BLaER1 treated with 17β-estradiol and CSF1 and Interleukin-3, amounts not matched to agents 10 nM and 100 nM (cell line): ENCODE data around the gene KCNS1.
"Not testable (repeated sequence)": the region's sequence is repeated elsewhere in the genome, so short reads cannot be mapped to it uniquely, and the experiment has no call there.

Experiments used
- H3K27ac ChIP-seq, 11 experiments: shearing (Covaris generic); formaldehyde crosslinking; 2 replicates each; pipeline ENCODE4 v1.8.1; 2022
- H3K27me3 ChIP-seq, 11 experiments: shearing (Covaris generic); formaldehyde crosslinking; 2 replicates each; pipeline ENCODE4 v1.8.1; 2022
- H3K36me3 ChIP-seq, 11 experiments: shearing (Covaris generic); formaldehyde crosslinking; 2 replicates each; pipeline ENCODE4 v1.8.1; 2022
- H3K4me1 ChIP-seq, 10 experiments: shearing (Covaris generic); formaldehyde crosslinking; 2 replicates each; pipeline ENCODE4 v1.8.1; 2022
- H3K4me2 ChIP-seq, 11 experiments: shearing (Covaris generic); formaldehyde crosslinking; 2 replicates each; pipeline ENCODE4 v1.8.1; 2022
- H3K4me3 ChIP-seq, 10 experiments: shearing (Covaris generic); formaldehyde crosslinking; 2 replicates each; pipeline ENCODE4 v1.8.1; 2022
- H3K9ac ChIP-seq, 11 experiments: shearing (Covaris generic); formaldehyde crosslinking; 2 replicates each; pipeline ENCODE4 v1.8.1; 2022
- H3K9me3 ChIP-seq, 11 experiments: shearing (Covaris generic); formaldehyde crosslinking; replicated peaks in 1 of 11; 2 replicates each; pipeline ENCODE4 v1.8.1; 2022
- H4K20me1 ChIP-seq, 11 experiments: shearing (Covaris generic); formaldehyde crosslinking; 2 replicates each; pipeline ENCODE4 v1.8.1; 2022
- Cebpa-rat ChIP-seq, 11 experiments: shearing (Covaris generic); IDR thresholded peaks; 2 replicates each; pipeline ENCODE4 v1.8.1; 2022

The KCNS1 gene

DNA sequence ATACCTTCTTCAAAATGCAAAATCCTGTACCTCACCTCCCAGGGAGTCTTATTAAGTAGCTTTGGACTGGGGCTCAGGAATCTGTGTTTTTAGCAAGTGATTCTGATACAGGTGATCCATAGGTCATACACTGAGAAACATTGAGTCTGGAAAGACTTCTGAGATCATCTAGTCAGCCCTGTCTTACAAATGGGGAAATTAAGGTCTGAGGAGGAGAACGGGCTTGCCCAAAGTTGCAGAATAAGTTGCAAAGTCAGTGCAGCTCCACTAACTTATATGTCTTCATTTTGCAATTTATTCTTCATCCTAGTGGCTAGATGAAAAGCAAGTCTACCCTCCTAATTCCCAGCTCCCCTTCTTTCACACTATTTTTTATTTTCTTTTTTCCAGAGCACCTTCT lies 28.9 kb downstream of the KCNS1 start:
- Histone ChIP-seq H3K9me3 (no peaks in the 10 kb centered on the region), H3K27me3 (no peaks in the 10 kb centered on the region), H3K4me1 (no peaks in the 10 kb centered on the region), H3K27ac (no peak overlapping the region), H3K36me3 (peaks cover 68 to 100% (median 88%) of the 10 kb centered on the region in 11 experiments), H3K4me3 (no peak overlapping the region), H4K20me1 (peaks cover 0 to 73% (median 15%) of the 10 kb centered on the region in 11 experiments; a peak in 16 of 22 replicates), H3K4me2 (no peak overlapping the region), H3K9ac (no peak overlapping the region)
- TF ChIP-seq Cebpa-rat (IDR thresholded peaks at IDR 0.05): no peak

DNA sequence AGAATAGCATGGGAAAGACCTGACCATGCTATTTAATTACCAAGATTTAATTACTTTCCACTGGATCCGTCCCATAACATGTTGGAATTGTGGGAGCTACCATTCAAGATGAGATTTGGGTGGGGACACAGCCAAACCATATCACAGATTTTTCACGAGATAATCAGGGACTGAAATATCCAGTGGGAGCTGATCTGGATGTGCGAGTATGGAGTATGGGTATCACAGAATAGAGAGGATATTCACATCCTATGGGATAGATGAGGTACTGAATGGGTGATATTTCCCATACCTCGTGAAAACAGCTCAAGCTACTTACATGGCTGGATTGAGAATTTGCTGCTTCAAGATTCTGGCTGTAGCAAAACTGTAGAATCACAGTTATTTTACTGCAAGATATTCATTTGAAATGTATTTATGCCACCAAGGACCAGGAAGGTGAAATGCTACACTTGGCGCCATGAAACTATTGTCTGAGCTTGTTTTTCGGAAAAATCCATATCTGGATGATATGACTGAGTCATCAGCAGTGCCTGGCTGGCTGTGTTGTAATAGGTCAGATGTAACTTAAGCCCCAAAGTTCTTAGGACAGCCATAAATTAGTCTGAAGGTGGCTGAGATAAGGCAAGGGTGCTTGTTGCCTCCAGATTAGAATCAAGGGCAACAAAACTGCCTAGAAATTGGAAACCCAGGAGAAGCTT lies 29.8 kb downstream of the KCNS1 start:
- no peak for TF ChIP-seq Cebpa-rat (IDR thresholded peaks at IDR 0.05)
- Histone ChIP-seq H3K9me3 (no peaks in the 10 kb centered on the region), H3K36me3 (peaks cover 68 to 100% (median 88%) of the 10 kb centered on the region in 11 experiments), H3K9ac (no peak overlapping the region), H3K4me3 (no peak overlapping the region), H3K27me3 (no peaks in the 10 kb centered on the region), H4K20me1 (peaks cover 0 to 83% (median 15%) of the 10 kb centered on the region in 11 experiments; a peak in 16 of 22 replicates), H3K4me1 (no peaks in the 10 kb centered on the region), H3K4me2 (no peak overlapping the region), H3K27ac (no peak overlapping the region)

DNA sequence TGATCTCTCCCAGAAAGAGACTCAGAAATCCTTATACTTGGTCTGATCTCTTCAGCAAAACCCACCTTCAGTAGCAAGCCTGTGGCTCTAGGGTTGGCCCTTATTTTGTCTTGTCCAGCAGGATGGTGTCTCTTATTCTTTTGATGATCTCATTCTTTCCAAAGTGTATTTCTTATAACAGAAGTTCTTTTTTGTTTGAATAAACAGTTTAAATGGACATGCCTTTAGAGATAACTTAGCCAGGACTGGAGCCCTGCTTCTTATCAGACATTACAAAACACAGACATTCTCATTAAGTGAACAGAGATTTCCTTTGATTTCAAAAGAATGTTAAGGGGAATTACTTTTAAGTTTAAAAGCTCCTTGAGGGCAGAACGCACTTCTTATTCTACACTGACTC lies 31.7 kb downstream of the KCNS1 start:
- peaks cover 0 to 97% (median 25%) of the 10 kb centered on the region in 11 experiments; a peak in 18 of 22 replicates for H4K20me1 ChIP-seq
- no peaks in the 10 kb centered on the region for H3K9me3 ChIP-seq
- TF ChIP-seq Cebpa-rat (IDR thresholded peaks at IDR 0.05): no peak

DNA sequence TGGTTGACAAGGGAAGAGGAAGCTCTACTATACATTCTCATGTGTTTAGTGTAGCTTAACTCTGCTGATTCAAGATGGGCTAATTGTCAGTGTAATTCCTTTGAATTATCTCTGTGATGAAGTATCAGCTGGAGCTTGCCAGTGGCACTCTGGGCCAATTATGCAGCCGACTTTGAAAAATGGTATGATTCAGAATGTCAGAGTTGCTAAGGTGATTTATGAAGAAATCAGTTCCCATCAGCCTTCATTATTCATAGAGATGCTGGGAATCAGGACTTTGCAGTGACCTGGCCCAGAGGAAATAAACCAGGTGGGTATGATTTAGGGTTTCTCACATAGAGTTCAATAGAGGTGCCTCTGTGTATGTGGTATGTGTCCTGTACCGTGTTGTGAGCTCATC lies 33.4 kb downstream of the KCNS1 start:
- H3K4me2 ChIP-seq: no peak overlapping the region
- no peak for TF ChIP-seq Cebpa-rat (IDR thresholded peaks at IDR 0.05)

More for the DNA sequence above, 31.7 kb downstream of the KCNS1 start:
- H3K4me1 ChIP-seq: 0 out of 20 replicates have a peak, but pooled peaks cover 0 to 4% (median 0%) of the 10 kb centered on the region in 10 experiments
- no peak overlapping the region for H3K9ac ChIP-seq
- H3K27me3 ChIP-seq: no peaks in the 10 kb centered on the region
- H3K4me2 ChIP-seq: no peak overlapping the region
- no peak overlapping the region for H3K4me3 ChIP-seq
- peaks cover 50 to 95% (median 75%) of the 10 kb centered on the region in 11 experiments for H3K36me3 ChIP-seq
- H3K27ac ChIP-seq: no peak overlapping the region

DNA sequence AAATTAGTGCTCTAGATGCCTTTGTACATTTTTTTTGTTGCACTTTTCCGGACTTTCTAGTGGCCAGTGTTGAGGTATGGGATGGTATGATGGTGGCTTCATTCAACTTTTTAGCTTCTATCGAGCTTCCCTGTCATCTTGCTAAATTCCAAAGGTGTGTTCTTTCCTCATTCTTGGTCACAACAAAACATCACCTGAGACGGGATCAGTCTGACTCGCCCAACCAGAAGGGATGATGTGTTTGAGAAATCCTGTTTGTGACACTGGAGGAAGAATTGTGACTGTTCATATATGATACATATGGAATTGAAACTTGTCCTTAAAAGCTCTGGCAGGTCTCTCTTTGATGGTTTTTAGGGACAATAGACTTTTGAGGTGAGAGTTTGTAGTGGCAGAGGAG lies 33.8 kb downstream of the KCNS1 start:
- H3K27me3 ChIP-seq: no peaks in the 10 kb centered on the region
- no peak overlapping the region for H3K27ac ChIP-seq
- TF ChIP-seq Cebpa-rat (IDR thresholded peaks at IDR 0.05): no peak
- no peak overlapping the region for H3K9ac ChIP-seq
- H3K9me3 ChIP-seq: peaks cover 0 to 8% (median 0%) of the 10 kb centered on the region in 11 experiments; a peak in 2 of 22 replicates
- H3K36me3 ChIP-seq: peaks cover 48 to 95% (median 72%) of the 10 kb centered on the region in 11 experiments
- 0 out of 20 replicates have a peak, but pooled peaks cover 0 to 4% (median 0%) of the 10 kb centered on the region in 10 experiments for H3K4me1 ChIP-seq
- H3K4me3 ChIP-seq: no peak overlapping the region
- H3K4me2 ChIP-seq: no peak overlapping the region
- H4K20me1 ChIP-seq: peaks cover 0 to 94% (median 14%) of the 10 kb centered on the region in 11 experiments; a peak in 17 of 22 replicates

More for the DNA sequence above, 33.4 kb downstream of the KCNS1 start:
- Histone ChIP-seq H3K36me3 (peaks cover 45 to 95% (median 72%) of the 10 kb centered on the region in 11 experiments), H3K4me1 (0 out of 20 replicates have a peak, but pooled peaks cover 0 to 4% (median 0%) of the 10 kb centered on the region in 10 experiments), H3K27me3 (no peaks in the 10 kb centered on the region), H3K4me3 (no peak overlapping the region), H4K20me1 (peaks cover 0 to 95% (median 14%) of the 10 kb centered on the region in 11 experiments; a peak in 17 of 22 replicates), H3K27ac (no peak overlapping the region), H3K9ac (no peak overlapping the region), H3K9me3 (peaks cover 0 to 5% (median 0%) of the 10 kb centered on the region in 11 experiments; a peak in 2 of 22 replicates)

DNA sequence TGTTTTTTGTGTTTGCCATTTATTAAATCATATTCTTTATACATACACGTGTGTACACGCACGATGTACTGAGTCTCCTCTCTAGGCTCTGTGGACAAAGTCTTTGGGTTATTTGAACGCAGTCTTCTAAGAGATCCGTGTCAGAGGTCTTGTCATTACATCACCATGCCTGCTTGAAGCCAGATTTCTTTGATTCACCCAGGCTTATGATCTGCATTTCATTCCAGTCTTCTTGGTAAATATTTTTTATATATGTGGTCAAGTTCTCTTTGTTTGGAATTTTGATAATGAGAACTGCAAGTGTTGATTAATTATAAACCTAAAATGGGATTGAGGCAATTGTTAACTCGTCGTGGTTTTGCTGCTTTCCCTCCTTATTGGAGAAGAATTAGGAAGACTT lies 34.6 kb downstream of the KCNS1 start:
- peaks cover 0 to 94% (median 14%) of the 10 kb centered on the region in 11 experiments; a peak in 17 of 22 replicates for H4K20me1 ChIP-seq

DNA sequence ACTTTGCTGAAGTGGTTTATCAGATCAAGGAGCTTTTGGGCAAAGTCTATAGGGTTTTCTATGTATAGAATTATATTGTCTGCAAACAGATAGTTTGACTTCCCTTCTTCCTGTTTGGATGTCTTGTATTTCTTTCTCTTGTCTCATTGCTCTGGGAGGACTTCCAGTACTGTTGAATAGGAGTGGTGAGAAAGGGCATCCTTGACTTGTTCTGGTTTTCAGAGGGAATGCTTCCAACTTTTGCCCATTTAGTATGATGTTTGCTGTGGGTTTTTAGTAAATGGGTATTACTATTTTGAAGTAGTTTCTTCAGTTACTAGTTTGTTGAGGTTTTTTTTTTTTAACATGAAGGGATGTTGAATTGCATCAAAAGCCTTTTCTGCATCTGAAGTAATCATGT lies 36.1 kb downstream of the KCNS1 start:
- Histone ChIP-seq H3K9me3 (peaks cover 0 to 8% (median 0%) of the 10 kb centered on the region in 11 experiments; a peak in 2 of 22 replicates), H4K20me1 (peaks cover 4 to 92% (median 13%) of the 10 kb centered on the region in 11 experiments; a peak in 15 of 22 replicates), H3K36me3 (peaks cover 46 to 94% (median 74%) of the 10 kb centered on the region in 11 experiments), H3K27me3 (no peaks in the 10 kb centered on the region), H3K9ac (no peak overlapping the region), H3K4me2 (no peak overlapping the region), H3K4me1 (0 out of 20 replicates have a peak, but pooled peaks cover 0 to 4% (median 0%) of the 10 kb centered on the region in 10 experiments), H3K4me3 (no peak overlapping the region), H3K27ac (no peak overlapping the region)
- no peak for TF ChIP-seq Cebpa-rat (IDR thresholded peaks at IDR 0.05)

More for the DNA sequence above, 34.6 kb downstream of the KCNS1 start:
- H3K9me3 ChIP-seq: peaks cover 0 to 8% (median 0%) of the 10 kb centered on the region in 11 experiments; a peak in 2 of 22 replicates
- H3K4me1 ChIP-seq: 0 out of 20 replicates have a peak, but pooled peaks cover 0 to 4% (median 0%) of the 10 kb centered on the region in 10 experiments
- H3K27me3 ChIP-seq: no peaks in the 10 kb centered on the region
- H3K36me3 ChIP-seq: peaks cover 46 to 95% (median 71%) of the 10 kb centered on the region in 11 experiments
- H3K4me2 ChIP-seq: no peak overlapping the region
- no peak overlapping the region for H3K9ac ChIP-seq
- no peak overlapping the region for H3K4me3 ChIP-seq
- no peak for TF ChIP-seq Cebpa-rat (IDR thresholded peaks at IDR 0.05)
- H3K27ac ChIP-seq: no peak overlapping the region

DNA sequence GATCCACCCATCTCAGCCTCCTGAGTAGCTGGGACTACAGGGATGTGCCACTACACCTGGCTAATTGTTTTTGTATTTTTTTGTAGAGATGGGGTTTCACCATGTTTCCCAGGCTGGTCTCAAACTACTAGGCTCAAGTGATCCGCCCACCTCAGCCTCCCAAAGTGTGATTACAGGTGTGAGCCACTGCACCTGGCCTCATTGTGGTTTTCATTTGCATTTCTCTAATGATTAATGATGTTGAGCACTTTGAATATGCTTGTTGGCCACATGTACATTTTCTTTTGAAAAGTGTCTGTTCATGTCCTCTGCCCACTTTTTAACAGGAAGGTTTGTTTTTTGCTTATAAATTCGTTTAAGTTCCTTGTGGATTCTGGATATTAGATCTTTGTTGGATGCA lies 37.8 kb downstream of the KCNS1 start:
- H3K9me3 ChIP-seq, H3K4me3 ChIP-seq, H3K9ac ChIP-seq, H3K27me3 ChIP-seq, H3K4me2 ChIP-seq, H3K27ac ChIP-seq, H3K4me1 ChIP-seq: not testable (repeated sequence)
- H3K36me3 ChIP-seq: peaks cover 37 to 93% (median 71%) of the 10 kb centered on the region in 11 experiments
- peaks cover 4 to 90% (median 13%) of the 10 kb centered on the region in 11 experiments; a peak in 15 of 22 replicates for H4K20me1 ChIP-seq

DNA sequence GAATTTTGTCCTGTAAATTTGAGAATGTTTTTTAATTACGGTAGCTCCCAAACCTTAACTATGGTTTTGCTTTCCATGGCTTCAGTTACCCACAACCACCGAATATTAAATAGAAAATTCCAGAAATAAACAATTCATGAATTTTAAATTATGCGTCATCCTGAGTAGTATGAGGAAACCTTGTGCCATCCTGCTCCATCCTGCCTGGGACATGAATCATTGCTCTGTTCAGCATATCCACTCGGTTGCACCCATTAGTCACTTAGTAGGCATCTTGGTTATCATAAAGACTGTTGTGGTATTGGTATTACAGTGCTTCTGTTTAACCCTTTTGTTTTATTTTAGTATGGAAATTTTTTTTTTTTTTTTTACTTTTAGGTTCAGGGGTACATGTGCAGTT lies 39.7 kb downstream of the KCNS1 start:
- peaks cover 0 to 8% (median 0%) of the 10 kb centered on the region in 11 experiments; a peak in 2 of 22 replicates for H3K9me3 ChIP-seq
- no peaks in the 10 kb centered on the region for H3K27me3 ChIP-seq
- no peak overlapping the region for H3K27ac ChIP-seq
- 0 out of 20 replicates have a peak, but pooled peaks cover 0 to 4% (median 0%) of the 10 kb centered on the region in 10 experiments for H3K4me1 ChIP-seq
- H3K4me3 ChIP-seq: no peak overlapping the region
- peaks cover 4 to 82% (median 13%) of the 10 kb centered on the region in 11 experiments; a peak in 12 of 22 replicates for H4K20me1 ChIP-seq
- H3K9ac ChIP-seq: no peak overlapping the region
- H3K4me2 ChIP-seq: no peak overlapping the region
- H3K36me3 ChIP-seq: peaks cover 33 to 93% (median 70%) of the 10 kb centered on the region in 11 experiments
- TF ChIP-seq Cebpa-rat (IDR thresholded peaks at IDR 0.05): no peak
